BE2C (cell line): ENCODE measurements around the gene GPLD1.

Experiments used
- DNase-seq: peaks from one replicate; pipeline ENCODE4 v3.0.0-alpha.2; 2020
- H3K27me3 ChIP-seq: fragments of 250-450 bp; sonication (Bioruptor Pico); 2 replicates; pipeline ENCODE4 v1.5.1; 2020; ENCODE audit warnings: mild to moderate bottlenecking
- H3K36me3 ChIP-seq: fragments of 250-450 bp; sonication (Bioruptor Pico); 2 replicates; pipeline ENCODE4 v1.5.1; 2020; ENCODE audit warnings: mild to moderate bottlenecking
- H3K4me1 ChIP-seq: fragments of 250-450 bp; sonication (Bioruptor Pico); 2 replicates; pipeline ENCODE4 v1.5.1; 2020
- H3K4me3 ChIP-seq: 2 replicates; pipeline ENCODE4 v1.5.1; 2011; ENCODE audit warnings: low read depth, low read length
- H3K9me3 ChIP-seq: fragments of 250-450 bp; sonication (Bioruptor Pico); 2 replicates; pipeline ENCODE4 v1.5.1; 2020
- CTCF ChIP-seq: IDR thresholded peaks from 2 replicates; pipeline ENCODE4 v1.5.1; 2012; ENCODE audit warnings: mild to moderate bottlenecking, low read depth, low read length

GPLD1 gene

DNA sequence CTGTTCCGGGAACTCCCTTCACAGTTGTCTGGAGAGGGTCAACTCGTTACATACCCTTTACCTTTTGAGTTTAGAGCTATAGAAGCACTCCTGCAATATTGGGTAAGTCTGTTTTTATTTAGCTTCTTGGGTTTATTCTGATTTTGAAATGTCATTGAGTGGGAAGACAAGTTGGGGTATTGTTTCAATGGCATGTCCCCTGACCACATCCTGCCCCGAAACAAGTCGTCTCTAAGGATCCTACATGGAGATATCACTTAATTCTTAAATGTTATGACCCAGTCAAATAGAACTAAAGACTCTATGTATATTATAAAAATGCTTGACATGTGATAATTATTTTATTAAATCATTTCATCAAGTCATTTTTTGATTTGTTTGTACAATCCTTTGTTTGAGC is 77.1 kb downstream of the GPLD1 start:
- TF ChIP-seq CTCF, result no peak
- H3K9me3 ChIP-seq, result no peaks in the 10 kb centered on the region
- no peak for DNase-seq
- H3K4me1 ChIP-seq, result no peaks in the 10 kb centered on the region
- peaks cover 71% of the 10 kb centered on the region for H3K36me3 ChIP-seq
- H3K4me3 ChIP-seq, result no peak overlapping the region
- no peaks in the 10 kb centered on the region for H3K27me3 ChIP-seq

GRCh38 chr6:24410622-24411021 is 78.8 kb downstream of the GPLD1 start:
- Histone ChIP-seq H3K4me1 (no peaks in the 10 kb centered on the region), H3K27me3 (no peaks in the 10 kb centered on the region), H3K36me3 (peaks cover 57% of the 10 kb centered on the region), H3K9me3 (no peaks in the 10 kb centered on the region), H3K4me3 (no peak overlapping the region)
- TF ChIP-seq CTCF, result no peak
- DNase-seq, result no peak

DNA sequence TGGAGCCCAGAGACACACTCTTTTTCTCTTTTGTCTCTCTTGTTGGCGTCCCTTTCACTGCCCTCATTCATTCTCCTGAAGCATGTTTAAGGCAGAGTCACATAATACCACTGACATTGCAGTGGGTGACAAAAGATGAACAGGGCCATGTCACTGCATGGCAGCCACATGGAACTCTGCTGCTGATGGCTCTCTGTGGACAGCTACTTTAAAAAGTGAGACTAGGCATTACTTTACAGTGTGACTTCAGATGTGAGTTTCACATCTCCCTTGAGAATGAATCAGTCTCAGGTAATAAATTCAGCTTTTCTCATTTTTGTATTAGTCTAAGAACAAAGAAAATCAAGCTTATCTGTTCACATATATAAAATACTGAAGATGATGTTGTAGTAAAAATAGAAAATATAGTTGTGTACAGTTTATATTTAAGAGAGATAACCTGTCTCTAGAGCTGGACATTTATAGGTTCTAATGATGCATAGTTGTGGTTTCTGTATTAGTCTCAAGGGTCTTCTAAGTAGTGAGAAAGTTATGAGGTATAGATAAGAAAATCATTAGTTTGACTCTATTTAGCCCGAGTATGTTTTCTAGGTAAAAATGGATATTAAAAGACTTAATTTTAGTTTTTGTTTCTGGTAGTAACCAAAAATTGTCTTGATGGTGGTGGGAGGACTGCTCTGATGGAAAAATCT is 80.5 kb downstream of the GPLD1 start:
- TF ChIP-seq CTCF, result no peak
- no peak for DNase-seq
- Histone ChIP-seq H3K27me3 (no peaks in the 10 kb centered on the region), H3K36me3 (peaks cover 50% of the 10 kb centered on the region), H3K4me3 (no peak overlapping the region), H3K9me3 (no peaks in the 10 kb centered on the region), H3K4me1 (no peaks in the 10 kb centered on the region)

GRCh38 chr6:24405262-24405661 is 84.1 kb downstream of the GPLD1 start:
- H3K36me3 ChIP-seq, result peaks cover 33% of the 10 kb centered on the region
- no peaks in the 10 kb centered on the region for H3K9me3 ChIP-seq
- no peak for TF ChIP-seq CTCF
- H3K4me3 ChIP-seq, result no peak overlapping the region
- no peak for DNase-seq
- H3K4me1 ChIP-seq, result peaks cover 3% of the 10 kb centered on the region; the same call in 1 of the 2 replicates
- H3K27me3 ChIP-seq, result no peaks in the 10 kb centered on the region

GRCh38 chr6:24403501-24403824 is 85.9 kb downstream of the GPLD1 start:
- no peaks in the 10 kb centered on the region for H3K27me3 ChIP-seq
- TF ChIP-seq CTCF, result no peak
- peaks cover 22% of the 10 kb centered on the region for H3K36me3 ChIP-seq
- H3K9me3 ChIP-seq, result no peaks in the 10 kb centered on the region
- H3K4me1 ChIP-seq, result peaks cover 3% of the 10 kb centered on the region; the same call in 1 of the 2 replicates
- DNase-seq, result no peak
- peak overlapping the region; percentile 91 for H3K4me3 ChIP-seq

DNA sequence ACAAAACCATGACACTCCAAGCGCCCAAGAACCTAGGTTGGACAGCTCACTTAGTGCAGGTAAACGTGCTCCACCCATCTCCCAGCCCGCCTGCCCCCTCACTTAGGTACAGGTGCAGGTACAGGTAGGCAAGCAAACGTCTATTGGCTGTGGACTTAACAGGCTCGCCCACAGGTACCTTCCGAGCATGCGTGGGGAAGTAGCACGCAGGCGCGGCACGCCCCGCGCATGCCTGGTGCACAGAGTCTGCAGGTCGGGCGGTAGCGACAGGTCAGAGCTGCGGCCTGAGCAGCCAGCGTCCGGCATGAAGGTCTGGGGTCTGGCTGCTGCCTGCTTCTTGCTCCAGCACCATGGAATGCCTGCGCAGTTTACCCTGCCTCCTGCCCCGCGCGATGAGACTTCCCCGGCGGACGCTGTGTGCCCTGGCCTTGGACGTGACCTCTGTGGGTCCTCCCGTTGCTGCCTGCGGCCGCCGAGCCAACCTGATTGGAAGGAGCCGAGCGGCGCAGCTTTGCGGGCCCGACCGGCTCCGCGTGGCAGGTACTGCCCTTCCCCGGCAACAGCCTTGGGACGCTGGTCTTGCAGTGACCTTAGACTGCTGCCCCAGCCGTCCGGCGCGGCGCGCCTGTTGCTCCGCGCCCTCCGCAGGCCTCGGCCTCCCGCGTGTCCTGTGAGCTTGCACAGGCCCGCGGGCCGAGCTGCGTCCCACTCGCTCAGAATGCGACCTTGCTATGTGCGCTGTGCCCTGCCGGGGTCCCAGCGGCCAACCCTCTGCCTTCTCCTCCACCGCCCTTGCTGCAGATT is 86.5 kb downstream of the GPLD1 start, which contains the start of gene MRS2:
Gene MRS2, plus strand, starts transcription at position 240 of the 804 bp plus-strand sequence. Its CDS starts 111 bp downstream, at position 351.
- peak within 1 kb of the TSS; percentile 91 for H3K4me3 ChIP-seq
- H3K36me3 ChIP-seq, result peaks cover 20% of the 10 kb centered on the region; the same call in 1 of the 2 replicates
- H3K4me1 ChIP-seq, result peaks cover 3% of the 10 kb centered on the region; the same call in 1 of the 2 replicates
- H3K27me3 ChIP-seq, result no peaks in the 10 kb centered on the region
- peak; percentile 72 for DNase-seq
- H3K9me3 ChIP-seq, result no peaks in the 10 kb centered on the region
- TF ChIP-seq CTCF, result no peak
